Coronary artery (tissue), 2 donors: Measurements from ENCODE around the gene LSR.
A peak's percentile ranks its signal among the peaks of the same experiment; 100 is the strongest.

Source experiments
- DNase-seq: peaks from one replicate; pipeline ENCODE4 v3.0.0-alpha.2; 2017; ENCODE audit warnings: low spot score
- H3K27ac ChIP-seq, 2 donors: fragments of 200-600 bp; sonication (generic); one replicate each; pipeline ENCODE4 v1.5.1; 2016 to 2019
- H3K4me3 ChIP-seq: fragments of 200-600 bp; sonication (generic); 2 replicates; pipeline ENCODE4 v1.5.1; 2016; ENCODE audit warnings: mild to moderate bottlenecking, moderate library complexity
- CTCF ChIP-seq: fragments of 200-600 bp; sonication (generic); IDR thresholded peaks from one replicate; pipeline ENCODE4 v1.5.1; 2019; ENCODE audit warnings: antibody characterized with exemption

Gene LSR

GRCh38 chr19:35248310-35249145 is at the start of gene LSR:
Gene LSR (plus strand): TSS chr19:35249002. CDS start chr19:35249023, 21 bp downstream.
- DNase-seq: no peak
- no peak for TF ChIP-seq CTCF
- H3K27ac ChIP-seq: peak within 1 kb of the TSS in 1 of 2 donors; percentile 70
- H3K4me3 ChIP-seq: peak within 1 kb of the TSS; percentile 74

GRCh38 chr19:35199481-35199880 is 49.3 kb upstream of the LSR start:
- no peak overlapping the region for H3K27ac ChIP-seq
- no peak for DNase-seq
- no peak overlapping the region for H3K4me3 ChIP-seq
- no peak for TF ChIP-seq CTCF

GRCh38 chr19:35202722-35203688 is 45.8 kb upstream of the LSR start:
- Histone ChIP-seq H3K27ac (no peak overlapping the region), H3K4me3 (no peak overlapping the region)
- no peak for DNase-seq
- TF ChIP-seq CTCF: no peak

- H3K27ac ChIP-seq: no peak overlapping the region
- no peak for DNase-seq
- TF ChIP-seq CTCF: no peak
- no peak overlapping the region for H3K4me3 ChIP-seq
Observed at GRCh38 chr19:35204799-35205732, 43.7 kb upstream of the LSR start.

- no peak for TF ChIP-seq CTCF
- DNase-seq: no peak
Observed at GRCh38 chr19:35205733-35206323, 43.0 kb upstream of the LSR start.

GRCh38 chr19:35206379-35206778 is 42.4 kb upstream of the LSR start:
- TF ChIP-seq CTCF: no peak
- no peak overlapping the region for H3K4me3 ChIP-seq
- no peak overlapping the region for H3K27ac ChIP-seq
- DNase-seq: no peak

More at GRCh38 chr19:35205733-35206323, 43.0 kb upstream of the LSR start:
- H3K4me3 ChIP-seq: no peak overlapping the region
- no peak overlapping the region for H3K27ac ChIP-seq
